Karpas-422 (cell line): ENCODE measurements around the gene KRT7. TPM values are rescaled to one million over a fixed set of nuclear protein-coding genes. Genes with fewer than 3 reads are reported as not detected.

Experiments used
- DNase-seq: peaks from one replicate; pipeline ENCODE4 v3.0.0-alpha.2; 2015
- H2AFZ ChIP-seq: fragments of 200-600 bp; sonication (generic); 2 replicates; pipeline ENCODE4 v1.6.1; 2014; ENCODE audit warnings: antibody characterized with exemption, low read length, mixed read lengths
- H3K27ac ChIP-seq: fragments of 200-600 bp; sonication (generic); 2 replicates; pipeline ENCODE4 v1.5.1; 2014; ENCODE audit warnings: mild to moderate bottlenecking, low read length, moderate library complexity
- H3K27me3 ChIP-seq: fragments of 200-600 bp; sonication (generic); 2 replicates; pipeline ENCODE4 v1.6.1; 2014; ENCODE audit warnings: low read length, mixed read lengths
- H3K36me3 ChIP-seq: fragments of 200-600 bp; sonication (generic); 2 replicates; pipeline ENCODE4 v1.6.1; 2014; ENCODE audit warnings: low read length, mixed read lengths; ENCODE audit not compliant: insufficient read depth
- H3K4me1 ChIP-seq: fragments of 200-600 bp; sonication (generic); 2 replicates; pipeline ENCODE4 v1.6.1; 2014; ENCODE audit warnings: mild to moderate bottlenecking, low read length, mixed read lengths
- H3K4me2 ChIP-seq: fragments of 200-600 bp; sonication (generic); 2 replicates; pipeline ENCODE4 v1.6.1; 2014; ENCODE audit warnings: low read length, low read depth, mild to moderate bottlenecking; ENCODE audit not compliant: poor library complexity, severe bottlenecking
- H3K4me3 ChIP-seq: fragments of 200-600 bp; sonication (generic); 2 replicates; pipeline ENCODE4 v1.5.1; 2014; ENCODE audit warnings: mild to moderate bottlenecking, antibody characterized with exemption, low read length, mixed read lengths
- H3K79me2 ChIP-seq: fragments of 200-600 bp; sonication (generic); 2 replicates; pipeline ENCODE4 v1.6.1; 2014; ENCODE audit warnings: mild to moderate bottlenecking, low read length, mixed read lengths
- H3K9ac ChIP-seq: fragments of 200-600 bp; sonication (generic); 2 replicates; pipeline ENCODE4 v1.6.0; 2014; ENCODE audit warnings: low read length
- H3K9me2 ChIP-seq: fragments of 200-600 bp; sonication (generic), shearing (Covaris generic); replicated peaks from 2 replicates; pipeline ENCODE4 v1.6.0; 2014; ENCODE audit warnings: mild to moderate bottlenecking, low read length, moderate library complexity; ENCODE audit not compliant: insufficient read depth
- H3K9me3 ChIP-seq: fragments of 300-700, 200-600 bp; sonication (generic); 2 replicates; pipeline ENCODE4 v1.6.1; 2014; ENCODE audit warnings: low read length, mixed read lengths
- H4K20me1 ChIP-seq: fragments of 200-600 bp; sonication (generic); 2 replicates; pipeline ENCODE4 v1.6.1; 2014; ENCODE audit warnings: mild to moderate bottlenecking, antibody characterized with exemption, low read length, low read depth; ENCODE audit not compliant: insufficient read depth
- total RNA-seq: library from RNA; depleted of rRNA; stranded (reverse); fragments of >200 nt; shearing (Covaris generic); gene quantifications from 2 replicates; pipeline ENCODE4 v1.2.3, GENCODE V29; 2014; ENCODE audit warnings: low replicate concordance; rRNA removed

Gene KRT7
- total RNA-seq, 1 experiment from 2014 or later: not detected

DNA sequence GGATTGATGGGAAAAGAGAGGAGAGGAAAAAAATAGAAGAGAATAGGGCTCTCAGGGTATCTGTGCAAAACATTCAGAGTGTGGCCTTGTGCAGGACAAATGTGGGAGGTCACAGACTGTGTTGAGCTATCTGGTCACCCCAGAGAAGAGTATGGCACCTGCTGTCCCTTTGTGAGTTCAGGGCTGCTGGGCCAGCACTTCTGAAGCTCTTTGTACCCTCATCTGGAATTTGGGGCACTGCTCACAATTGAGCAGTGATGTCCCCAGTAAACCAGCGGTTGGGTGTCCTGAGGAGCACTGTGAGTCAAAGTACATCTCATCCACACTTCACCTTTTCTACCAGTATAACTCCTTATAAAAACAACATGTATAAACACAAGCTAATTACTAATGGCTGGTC, 60.9 kb downstream of the KRT7 start:
- Histone ChIP-seq H3K4me3 (no peak overlapping the region), H3K79me2 (no peaks in the 10 kb centered on the region), H3K4me2 (no peak overlapping the region), H3K4me1 (no peaks in the 10 kb centered on the region), H3K9ac (no peak overlapping the region), H3K9me2 (no peaks in the 10 kb centered on the region), H3K9me3 (no peaks in the 10 kb centered on the region), H3K36me3 (no peaks in the 10 kb centered on the region), H3K27ac (no peak overlapping the region), H2AFZ (no peak overlapping the region), H4K20me1 (no peaks in the 10 kb centered on the region), H3K27me3 (no peaks in the 10 kb centered on the region)
- DNase-seq: no peak

DNA sequence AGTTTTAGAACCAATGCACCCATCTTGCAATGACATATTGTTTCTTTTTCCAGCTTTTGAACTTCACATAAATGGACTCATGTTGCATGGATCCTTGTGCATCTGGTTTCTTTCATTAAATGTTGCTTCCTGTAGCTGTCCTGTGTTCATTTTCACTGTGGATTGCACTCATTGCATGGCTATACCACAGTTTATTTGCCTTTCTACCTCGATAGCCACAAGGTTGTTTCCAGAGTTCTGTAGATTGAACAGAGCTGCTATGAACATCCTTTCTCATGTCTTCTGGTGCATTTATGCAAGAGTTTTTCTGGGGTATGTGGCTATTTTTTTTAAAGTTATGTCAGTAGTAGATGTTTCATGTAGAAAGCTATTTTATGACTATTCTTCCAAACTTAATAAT, 61.8 kb downstream of the KRT7 start:
- Histone ChIP-seq H3K9me2 (no peaks in the 10 kb centered on the region), H3K9me3 (no peaks in the 10 kb centered on the region), H3K36me3 (no peaks in the 10 kb centered on the region), H3K4me2 (no peak overlapping the region), H4K20me1 (no peaks in the 10 kb centered on the region), H3K27me3 (no peaks in the 10 kb centered on the region), H3K4me3 (no peak overlapping the region), H3K27ac (no peak overlapping the region), H3K4me1 (no peaks in the 10 kb centered on the region), H3K79me2 (no peaks in the 10 kb centered on the region), H3K9ac (no peak overlapping the region), H2AFZ (no peak overlapping the region)
- DNase-seq: no peak

DNA sequence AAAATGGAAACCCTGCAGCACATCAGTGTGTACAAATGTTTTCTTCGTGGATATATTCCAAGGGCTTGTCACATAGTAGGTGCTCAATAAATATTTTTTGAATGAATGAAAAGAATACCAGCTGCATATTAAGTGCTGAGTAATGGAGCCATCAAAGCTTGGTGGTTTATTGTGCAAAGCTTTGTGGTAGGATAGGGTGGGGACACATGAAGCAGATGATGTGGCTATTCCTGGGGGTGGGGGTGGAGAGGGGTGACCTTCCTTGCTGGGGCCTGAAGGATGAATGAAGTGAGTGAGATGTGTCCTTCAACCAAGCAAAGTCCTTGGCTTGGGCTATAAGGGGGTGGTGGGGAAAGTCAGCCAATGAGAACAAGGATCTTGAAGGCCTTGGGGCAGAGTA, 62.6 kb downstream of the KRT7 start:
- no peaks in the 10 kb centered on the region for H3K27me3 ChIP-seq

GRCh38 chr12:52296572-52297215, 63.7 kb downstream of the KRT7 start:
- no peaks in the 10 kb centered on the region for H3K79me2 ChIP-seq
- H3K4me1 ChIP-seq: no peaks in the 10 kb centered on the region
- H3K27ac ChIP-seq: no peak overlapping the region
- H3K27me3 ChIP-seq: no peaks in the 10 kb centered on the region
- no peak overlapping the region for H2AFZ ChIP-seq
- no peak for DNase-seq
- H3K9me2 ChIP-seq: no peaks in the 10 kb centered on the region
- no peak overlapping the region for H3K4me3 ChIP-seq
- H3K9ac ChIP-seq: no peak overlapping the region
- H3K9me3 ChIP-seq: no peaks in the 10 kb centered on the region
- H3K4me2 ChIP-seq: no peak overlapping the region
- no peaks in the 10 kb centered on the region for H4K20me1 ChIP-seq
- H3K36me3 ChIP-seq: no peaks in the 10 kb centered on the region

More for the DNA sequence above, 62.6 kb downstream of the KRT7 start:
- Histone ChIP-seq H3K9me3 (no peaks in the 10 kb centered on the region), H3K36me3 (no peaks in the 10 kb centered on the region), H4K20me1 (no peaks in the 10 kb centered on the region), H3K4me3 (no peak overlapping the region), H3K27ac (no peak overlapping the region), H3K79me2 (no peaks in the 10 kb centered on the region), H3K4me1 (no peaks in the 10 kb centered on the region), H3K9me2 (no peaks in the 10 kb centered on the region), H2AFZ (no peak overlapping the region), H3K9ac (no peak overlapping the region), H3K4me2 (no peak overlapping the region)
- no peak for DNase-seq

Other genes with a start within 250 kb of the KRT7 start
- gene TAMALIN, start 226.3 kb upstream of the KRT7 start, total RNA-seq: 0.47 TPM in 1 of 2 replicates, not detected in the other
- 11.7 and 26.9 TPM in 2 replicates for gene NR4A1, start 181.8 kb upstream of the KRT7 start, total RNA-seq
- 31.9 and 63.0 TPM in 2 replicates for gene ATG101, start 163.3 kb upstream of the KRT7 start, total RNA-seq
- gene SMIM41, start 153.5 kb upstream of the KRT7 start, total RNA-seq: 0.75 TPM in 1 of 2 replicates, not detected in the other
- gene KRT80, start 41.2 kb upstream of the KRT7 start, total RNA-seq: not detected in 2 replicates
- not detected in 2 replicates for gene KRT86, start 41.4 kb downstream of the KRT7 start, total RNA-seq
- gene KRT81, start 58.3 kb downstream of the KRT7 start, total RNA-seq: not detected in 2 replicates
- not detected in 2 replicates for gene KRT83, start 88.2 kb downstream of the KRT7 start, total RNA-seq
- not detected in 2 replicates for gene KRT85, start 134.2 kb downstream of the KRT7 start, total RNA-seq
- not detected in 2 replicates for gene KRT84, start 152.4 kb downstream of the KRT7 start, total RNA-seq
- not detected in 2 replicates for gene KRT82, start 173.1 kb downstream of the KRT7 start, total RNA-seq
- gene KRT75, start 201.1 kb downstream of the KRT7 start, total RNA-seq: not detected in 2 replicates
- not detected in 2 replicates for gene KRT6B, start 218.9 kb downstream of the KRT7 start, total RNA-seq
- not detected in 2 replicates for gene KRT6C, start 240.6 kb downstream of the KRT7 start, total RNA-seq